ENCODE results near the gene PNMA8C. TPM values are rescaled to one million over a fixed set of nuclear protein-coding genes. Genes with fewer than 3 reads are reported as not detected.

The PNMA8C gene
- total RNA-seq, 4 donors from 2014 or later: 0.12 to 0.39 (median 0.27) TPM; not detected in 1

- WGBS, 2 donors (ENCODE audit: low coverage in 1 of 2): 59 to 90% methylated on average over 3 to 5 of the region's 6 CpGs
- no peaks in the 10 kb centered on the region for H3K36me3 ChIP-seq
- H3K27me3 ChIP-seq: no peaks in the 10 kb centered on the region
- no peak overlapping the region for H3K27ac ChIP-seq
- no peaks in the 10 kb centered on the region for H3K9me3 ChIP-seq
- ATAC-seq: no peak
- H3K4me3 ChIP-seq: no peak overlapping the region
- no peak for TF ChIP-seq POLR2AphosphoS5 (IDR thresholded peaks at IDR 0.05)
- no peak for TF ChIP-seq EP300 (IDR thresholded peaks at IDR 0.05)
- no peak for TF ChIP-seq POLR2A (IDR thresholded peaks at IDR 0.05)
- TF ChIP-seq CTCF (IDR thresholded peaks at IDR 0.05): no peak
- H3K4me1 ChIP-seq: no peaks in the 10 kb centered on the region
Measured at GRCh38 chr19:46451352-46451751, 22.6 kb upstream of the PNMA8C start.

- Histone ChIP-seq H3K4me1 (no peaks in the 10 kb centered on the region), H3K9me3 (no peaks in the 10 kb centered on the region), H3K27ac (no peak overlapping the region), H3K4me3 (no peak overlapping the region), H3K36me3 (no peaks in the 10 kb centered on the region), H3K27me3 (no peaks in the 10 kb centered on the region)
- TF ChIP-seq EP300 (IDR thresholded peaks at IDR 0.05) (no peak), POLR2A (IDR thresholded peaks at IDR 0.05) (no peak), POLR2AphosphoS5 (IDR thresholded peaks at IDR 0.05) (no peak), CTCF (IDR thresholded peaks at IDR 0.05) (no peak)
- 44 to 76% methylated on average over 5 of the region's 5 CpGs for WGBS, 2 donors (ENCODE audit: low coverage in 1 of 2)
- ATAC-seq: no peak
Measured at GRCh38 chr19:46450737-46451136, 22.0 kb upstream of the PNMA8C start.

DNA sequence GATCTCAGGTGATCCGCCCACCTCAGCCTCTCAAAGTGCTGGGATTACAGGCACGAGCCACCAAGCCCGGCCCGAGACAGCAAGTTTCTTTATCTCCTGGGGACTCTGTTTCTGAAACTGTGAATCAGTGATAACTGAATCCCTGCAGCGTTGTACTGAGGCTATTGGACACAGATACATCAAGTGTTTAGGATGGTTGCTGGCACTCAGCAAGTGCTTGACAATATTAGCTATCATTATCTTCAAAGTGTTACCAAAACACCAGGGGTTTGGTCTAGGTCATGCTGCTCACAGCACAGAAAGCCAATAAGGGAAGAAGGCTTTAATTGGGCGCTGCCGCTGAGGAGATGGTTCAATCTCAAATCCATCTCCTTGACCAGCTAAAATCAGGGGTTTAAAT lies 20.5 kb upstream of the PNMA8C start:
- no peak overlapping the region for H3K27ac ChIP-seq
- no peaks in the 10 kb centered on the region for H3K27me3 ChIP-seq
- H3K36me3 ChIP-seq: no peaks in the 10 kb centered on the region
- H3K9me3 ChIP-seq: no peaks in the 10 kb centered on the region
- WGBS, 2 donors (ENCODE audit: low coverage in 1 of 2): 42 to 50% methylated on average over 4 of the region's 7 CpGs
- no peak for TF ChIP-seq EP300 (IDR thresholded peaks at IDR 0.05)
- ATAC-seq: no peak
- no peaks in the 10 kb centered on the region for H3K4me1 ChIP-seq
- H3K4me3 ChIP-seq: no peak overlapping the region

DNA sequence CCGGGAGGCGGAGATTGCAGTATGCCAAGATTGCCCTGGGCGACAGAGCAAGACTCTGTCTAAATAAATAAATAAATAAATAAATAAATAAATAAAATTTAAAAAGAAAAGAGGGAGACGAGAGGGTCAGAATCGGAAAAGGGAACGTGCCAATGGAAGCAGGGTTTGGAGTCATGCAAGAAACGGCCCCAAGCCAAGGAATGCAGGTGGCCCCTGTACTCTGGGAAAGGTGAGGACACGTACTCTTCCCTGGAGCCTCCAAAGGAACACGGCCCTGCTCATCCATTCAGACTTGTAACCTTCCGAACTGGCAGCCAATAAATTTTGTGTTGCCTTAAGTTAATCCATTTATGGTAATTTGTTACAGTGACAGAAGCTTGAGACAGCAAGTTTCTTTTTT lies 19.9 kb upstream of the PNMA8C start:
- H3K36me3 ChIP-seq: no peaks in the 10 kb centered on the region
- H3K27ac ChIP-seq: no peak overlapping the region
- TF ChIP-seq CTCF (IDR thresholded peaks at IDR 0.05): no peak
- TF ChIP-seq POLR2A (IDR thresholded peaks at IDR 0.05): no peak
- TF ChIP-seq EP300 (IDR thresholded peaks at IDR 0.05): no peak
- TF ChIP-seq POLR2AphosphoS5 (IDR thresholded peaks at IDR 0.05): no peak
- ATAC-seq: no peak
- WGBS, 2 donors (ENCODE audit: low coverage in 1 of 2): 78 to 90% methylated on average over 4 to 10 of the region's 10 CpGs
- H3K27me3 ChIP-seq: no peaks in the 10 kb centered on the region
- no peak overlapping the region for H3K4me3 ChIP-seq
- no peaks in the 10 kb centered on the region for H3K9me3 ChIP-seq
- no peaks in the 10 kb centered on the region for H3K4me1 ChIP-seq

- Histone ChIP-seq H3K27me3 (no peaks in the 10 kb centered on the region), H3K27ac (no peak overlapping the region), H3K4me3 (no peak overlapping the region), H3K36me3 (no peaks in the 10 kb centered on the region), H3K9me3 (no peaks in the 10 kb centered on the region), H3K4me1 (peaks cover 0 to 6% (median 2%) of the 10 kb centered on the region in 3 donors)
- TF ChIP-seq CTCF (IDR thresholded peaks at IDR 0.05) (no peak), POLR2A (IDR thresholded peaks at IDR 0.05) (no peak), EP300 (IDR thresholded peaks at IDR 0.05) (no peak), POLR2AphosphoS5 (IDR thresholded peaks at IDR 0.05) (no peak)
- no peak for ATAC-seq
- whole genome bisulfite sequencing, 2 donors (ENCODE audit: low coverage in 1 of 2): 48 to 62% methylated on average over 2 of the region's 5 CpGs
Measured at GRCh38 chr19:46447824-46448223, 19.1 kb upstream of the PNMA8C start.

Data from gastroesophageal sphincter (tissue), 4 donors.